ENCODE data around the gene HSF5.
"Not testable (repeated sequence)": the region's sequence is repeated elsewhere in the genome, so short reads cannot be mapped to it uniquely, and the experiment has no call there.

The HSF5 gene

DNA sequence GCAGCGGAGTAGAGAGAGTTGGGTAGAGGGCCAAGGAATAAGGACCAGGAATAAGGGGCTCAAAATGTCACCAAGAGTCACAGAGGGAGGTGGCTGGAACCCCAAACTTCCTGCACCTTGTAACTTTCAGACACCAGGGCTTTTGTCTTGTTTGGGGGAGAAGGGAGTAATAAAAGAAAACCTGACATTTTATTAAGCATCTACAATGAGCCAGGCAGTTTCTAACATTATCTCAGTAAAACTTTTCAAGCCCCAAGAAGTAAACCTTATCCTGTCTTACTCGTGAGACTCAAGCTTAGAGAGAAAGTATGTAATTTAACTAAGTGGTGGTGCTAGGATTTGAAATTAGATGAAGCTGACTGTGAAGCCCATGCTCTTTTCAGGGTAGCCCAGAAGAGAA lies 27.1 kb upstream of the HSF5 start:
- no peak for DNase-seq (ENCODE audit: low spot score)

DNA sequence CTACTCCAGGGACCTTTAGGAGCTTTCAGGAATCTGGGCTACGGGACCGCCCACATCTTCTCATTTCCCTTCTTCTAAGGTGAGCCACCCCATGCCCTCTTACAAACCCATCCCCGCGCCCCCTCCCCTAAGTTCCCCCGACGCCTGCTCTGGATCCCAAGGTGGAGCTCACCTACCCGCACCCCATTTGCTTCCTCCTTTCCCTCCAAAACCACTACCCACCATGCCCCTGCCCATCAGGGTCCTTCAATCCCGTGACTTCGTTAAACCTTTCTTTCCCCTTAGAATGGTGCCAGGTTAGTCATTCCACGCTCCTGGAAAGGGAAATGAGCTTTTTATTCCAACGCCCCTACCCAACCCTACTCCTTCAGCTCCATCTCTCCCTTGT lies 26.6 kb upstream of the HSF5 start:
- DNase-seq (ENCODE audit: low spot score) = no peak

DNA sequence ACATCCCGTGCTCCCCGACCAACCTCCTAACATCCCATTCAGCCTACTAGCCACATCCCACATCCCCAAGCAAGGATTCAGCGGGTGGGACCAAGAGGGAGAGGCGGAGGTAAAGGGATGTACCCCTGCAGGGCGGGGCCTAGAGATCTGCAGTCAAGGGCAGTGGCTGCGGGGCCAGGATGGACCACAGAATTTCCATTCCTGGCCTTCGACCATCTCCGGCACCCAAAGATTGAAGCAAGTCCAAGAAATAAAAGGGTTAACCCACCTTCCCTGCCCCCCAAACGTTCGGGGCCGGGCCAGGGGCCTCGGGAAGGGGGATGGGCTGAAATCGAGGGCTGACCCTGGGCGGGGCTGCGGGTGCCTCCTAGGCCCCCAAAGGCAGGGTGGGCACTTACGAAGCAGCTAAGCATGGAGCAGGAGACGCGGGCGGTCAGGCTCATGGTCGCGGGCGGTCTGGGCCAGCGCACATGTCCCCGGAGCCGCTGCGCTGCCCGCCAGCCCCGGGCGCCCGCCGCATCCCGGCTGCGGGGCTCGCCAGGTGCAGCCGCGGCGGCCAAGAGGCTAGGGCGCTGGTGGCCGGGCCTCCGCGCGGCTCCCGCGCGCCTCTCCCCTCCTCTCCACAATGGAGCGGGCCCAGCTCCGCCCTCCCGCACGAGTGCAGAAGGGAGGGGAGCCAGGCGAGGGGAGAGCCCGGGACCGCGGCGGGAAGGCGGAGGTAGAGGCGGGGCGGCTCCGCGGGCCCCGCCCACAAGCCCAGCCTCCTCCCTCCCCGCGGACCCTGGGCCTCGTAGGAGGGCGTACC lies 26.0 kb upstream of the HSF5 start, which contains the start of gene MTMR4:
Gene MTMR4 (minus strand): TSS at position 674 of the 805 bp plus-strand sequence. CDS start 231 bp downstream, at position 443.
- DNase-seq (ENCODE audit: low spot score) = peak; percentile 73

- DNase-seq (ENCODE audit: low spot score) = no peak
Measured at GRCh38 chr17:58513267-58513964, 25.2 kb upstream of the HSF5 start.

DNA sequence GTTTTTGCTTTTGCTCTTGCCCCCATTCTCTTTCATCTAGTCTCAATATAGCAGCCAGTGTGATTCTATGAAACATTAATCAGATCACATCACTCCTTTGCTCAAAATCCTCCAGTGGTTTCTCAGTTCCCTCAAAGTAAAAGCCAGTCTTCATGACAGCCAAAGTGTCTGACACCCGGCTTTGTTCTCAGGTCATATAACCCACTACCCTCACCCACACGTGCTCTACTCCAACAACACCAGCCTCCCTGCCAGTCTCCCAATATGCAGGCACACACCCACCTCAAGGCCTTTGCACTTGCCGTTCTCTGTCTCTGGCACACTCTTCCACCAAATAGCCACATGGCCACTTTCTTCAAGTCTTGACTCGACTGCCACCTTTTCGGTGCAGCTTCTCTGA lies 21.9 kb upstream of the HSF5 start:
- DNase-seq (ENCODE audit: low spot score) = no peak

GRCh38 chr17:58508341-58509067 lies 20.3 kb upstream of the HSF5 start:
- no peak for DNase-seq (ENCODE audit: low spot score)

GRCh38 chr17:58507123-58507634 lies 19.0 kb upstream of the HSF5 start:
- DNase-seq (ENCODE audit: low spot score) = no peak

DNA sequence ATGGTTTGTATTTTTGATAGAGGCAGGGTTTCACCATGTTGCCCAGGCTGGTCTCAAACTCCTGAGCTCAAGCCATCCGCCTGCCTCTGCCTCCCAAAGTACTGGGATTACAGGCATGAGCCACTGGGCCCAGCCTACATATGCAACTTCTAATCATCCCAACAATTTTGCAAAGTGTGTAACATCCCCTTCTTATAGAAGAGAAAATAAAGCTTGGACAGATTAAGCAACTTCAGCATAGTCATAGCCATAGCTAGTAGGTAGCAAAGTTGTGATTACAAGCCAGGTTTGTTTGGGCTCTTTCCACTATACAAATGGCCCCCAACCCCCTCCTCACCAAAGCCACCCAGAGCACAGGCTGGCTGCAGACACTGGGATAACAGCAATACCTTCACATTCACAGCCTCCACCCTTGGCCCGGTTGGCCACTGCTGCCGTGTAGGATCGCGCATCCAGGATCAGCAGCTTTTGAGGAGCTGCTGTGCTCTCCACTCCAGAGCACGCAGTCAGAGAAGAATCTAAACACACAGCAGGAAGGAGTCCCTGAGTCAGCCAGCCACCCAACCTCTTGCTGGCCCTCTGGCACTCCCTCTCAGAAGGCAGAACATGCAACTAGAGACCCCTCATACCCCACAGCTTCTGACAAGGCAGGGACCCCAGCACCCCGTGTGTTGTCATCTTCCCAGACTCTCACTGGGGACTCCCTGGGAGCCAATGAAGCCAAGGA lies 18.3 kb upstream of the HSF5 start:
- no peak for DNase-seq (ENCODE audit: low spot score)

DNA sequence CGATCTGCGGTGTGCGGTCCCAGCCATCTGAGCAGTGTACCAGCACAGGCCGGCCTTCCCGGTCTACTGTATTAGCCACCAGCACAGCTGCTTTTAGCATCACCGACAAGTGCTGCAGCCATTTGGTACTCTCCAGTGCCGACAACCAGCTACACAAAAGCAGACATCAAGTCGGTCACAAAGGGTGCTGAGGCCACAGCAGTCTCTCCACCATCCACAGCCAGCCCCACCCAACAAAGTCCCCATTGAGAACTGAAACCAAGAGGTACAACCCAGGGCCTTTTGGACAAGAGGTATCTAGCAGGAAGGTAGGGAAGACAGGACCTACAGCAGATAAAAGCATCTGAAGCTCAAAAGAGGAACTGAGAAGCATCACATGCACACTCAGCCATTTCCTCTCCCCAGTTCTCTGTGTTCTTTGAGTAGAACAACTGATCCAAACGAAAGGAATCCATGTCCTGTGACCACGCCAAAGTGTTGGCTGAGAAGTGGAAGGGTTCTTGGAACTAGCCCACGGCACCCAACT lies 16.7 kb upstream of the HSF5 start:
- DNase-seq (ENCODE audit: low spot score) = no peak

DNA sequence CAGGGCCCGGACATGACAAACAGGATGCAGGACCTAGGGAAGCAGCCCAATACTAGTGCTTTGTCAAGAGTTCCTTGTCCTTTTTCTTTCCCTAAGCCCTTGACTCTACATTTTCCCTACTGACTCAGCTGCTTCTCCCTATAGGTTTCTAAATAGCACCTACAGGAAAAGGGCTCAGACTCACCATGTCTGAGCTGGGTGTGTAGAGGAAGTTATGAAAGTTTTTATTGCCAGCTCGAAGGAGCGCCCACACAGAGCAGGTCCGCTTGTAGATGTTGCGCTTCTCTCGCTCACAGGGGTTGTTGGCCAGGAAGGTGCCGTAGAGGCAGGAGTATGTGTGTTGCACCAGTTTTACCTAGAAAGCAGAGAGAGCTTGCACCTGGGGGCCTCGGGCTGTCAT lies 15.7 kb upstream of the HSF5 start:
- DNase-seq (ENCODE audit: low spot score) = no peak

DNA sequence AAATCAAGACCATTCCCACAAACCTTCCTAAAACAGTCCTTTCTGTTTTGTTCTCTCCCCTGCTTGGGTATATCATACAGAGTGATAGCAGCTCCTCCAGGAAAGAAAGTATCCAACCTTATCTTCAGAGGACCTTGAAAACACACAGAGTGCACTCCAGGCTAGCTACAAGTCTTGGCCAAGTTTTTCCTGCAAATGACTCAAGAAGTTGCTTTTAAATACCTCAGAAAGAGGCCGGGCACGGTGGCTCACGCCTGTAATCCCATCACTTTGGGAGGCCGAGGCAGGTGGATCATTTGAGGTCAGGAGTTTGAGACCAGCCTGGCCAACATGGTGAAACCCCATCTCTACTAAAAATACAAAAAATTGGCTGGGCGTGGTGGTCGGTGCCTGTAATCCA lies 14.9 kb upstream of the HSF5 start:
- not testable (repeated sequence) for DNase-seq (ENCODE audit: low spot score)

GRCh38 chr17:58501451-58501850 lies 13.2 kb upstream of the HSF5 start:
- DNase-seq (ENCODE audit: low spot score) = no peak

DNA sequence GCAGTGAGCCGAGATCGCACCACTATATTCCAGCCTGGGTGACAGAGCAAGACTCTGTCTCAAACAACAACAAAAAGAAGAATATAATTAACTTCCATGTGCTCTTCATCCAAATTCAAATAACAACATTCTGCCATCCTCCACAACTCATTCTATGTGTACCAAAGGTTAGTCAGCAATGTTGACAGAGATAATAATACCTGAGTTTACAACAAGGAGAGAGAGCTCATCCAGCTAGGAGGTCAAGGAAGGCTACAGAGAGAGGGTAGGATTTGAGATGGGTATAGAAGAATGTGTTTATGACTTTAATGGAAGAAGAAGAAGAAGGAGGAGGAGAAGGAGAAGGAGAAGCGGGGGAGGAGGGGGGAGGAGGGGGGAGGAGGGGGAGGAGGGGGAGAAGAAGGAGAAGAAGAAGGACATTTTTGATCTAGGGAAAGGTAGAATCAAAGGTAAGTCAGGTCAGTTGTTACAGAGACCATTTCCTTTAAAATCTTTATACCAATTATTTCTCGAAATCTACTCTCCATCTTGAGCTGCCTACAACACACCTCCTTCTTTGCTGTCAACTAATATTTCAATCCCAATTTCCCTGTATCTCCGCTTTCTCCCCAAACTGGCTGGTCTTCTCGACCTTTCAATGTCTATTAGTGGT lies 10.1 kb upstream of the HSF5 start:
- no peak for DNase-seq (ENCODE audit: low spot score)

DNA sequence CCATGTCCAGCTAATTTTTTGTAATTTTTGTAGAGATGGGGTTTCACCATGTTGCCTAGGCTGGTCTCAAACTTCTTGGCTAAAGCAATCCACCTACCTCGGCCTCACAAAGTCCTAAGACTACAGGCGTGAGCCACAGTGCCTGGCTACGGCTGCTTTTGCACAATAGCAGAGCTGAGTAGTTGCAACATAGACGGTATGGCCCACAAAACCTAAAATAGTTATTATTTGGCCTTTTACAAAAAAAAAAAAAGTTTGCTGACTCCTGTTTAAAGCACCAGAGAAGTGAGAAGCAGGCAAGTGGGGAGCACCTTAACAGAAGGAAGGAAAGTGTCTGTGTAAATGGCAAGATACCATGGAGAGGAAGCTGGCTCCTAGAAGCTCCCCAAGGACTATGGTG lies 5.3 kb upstream of the HSF5 start:
- DNase-seq (ENCODE audit: low spot score) = no peak

DNA sequence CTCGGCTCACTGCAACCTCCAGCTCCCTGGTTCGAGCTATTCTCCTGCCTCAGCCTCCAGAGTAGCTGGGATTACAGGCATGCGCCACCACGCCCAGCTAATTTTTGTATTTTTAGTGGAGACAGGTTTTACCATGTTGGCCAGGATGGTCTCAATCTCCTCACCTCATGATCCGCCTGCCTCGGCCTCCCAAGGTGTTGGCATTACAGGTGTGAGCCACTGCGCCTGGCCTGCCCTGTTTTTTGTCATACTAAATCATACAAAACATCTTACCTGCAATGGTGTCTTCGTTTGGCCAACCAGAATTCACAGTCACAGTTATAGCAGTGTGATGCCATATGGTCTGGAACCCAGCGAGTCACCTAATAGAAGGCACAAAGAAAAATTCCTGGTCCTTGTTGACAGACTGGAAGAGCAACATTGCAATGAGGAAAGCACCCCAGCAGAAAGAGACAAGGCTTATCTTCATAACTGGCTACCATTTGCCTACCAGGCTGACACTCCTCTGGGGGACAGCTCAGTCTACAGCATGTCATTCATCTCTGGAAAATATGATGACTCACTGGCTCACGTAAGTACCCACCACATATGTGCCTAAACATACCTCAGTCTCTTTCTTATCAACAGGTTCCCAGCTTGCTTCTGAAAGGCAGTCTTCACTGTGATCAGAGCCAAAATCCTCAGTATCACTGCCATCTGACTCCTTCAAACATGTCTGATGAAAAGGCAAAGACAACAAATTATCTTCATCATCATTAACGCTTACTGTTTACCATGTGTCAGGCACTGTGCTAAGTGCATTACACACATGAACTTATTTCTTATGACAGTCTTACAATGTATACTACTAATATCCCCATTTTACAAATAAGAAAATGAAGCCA lies 4.3 kb upstream of the HSF5 start:
- DNase-seq (ENCODE audit: low spot score) = no peak

- no peak for DNase-seq (ENCODE audit: low spot score)
Measured at GRCh38 chr17:58491510-58492045, 3.4 kb upstream of the HSF5 start.

DNA sequence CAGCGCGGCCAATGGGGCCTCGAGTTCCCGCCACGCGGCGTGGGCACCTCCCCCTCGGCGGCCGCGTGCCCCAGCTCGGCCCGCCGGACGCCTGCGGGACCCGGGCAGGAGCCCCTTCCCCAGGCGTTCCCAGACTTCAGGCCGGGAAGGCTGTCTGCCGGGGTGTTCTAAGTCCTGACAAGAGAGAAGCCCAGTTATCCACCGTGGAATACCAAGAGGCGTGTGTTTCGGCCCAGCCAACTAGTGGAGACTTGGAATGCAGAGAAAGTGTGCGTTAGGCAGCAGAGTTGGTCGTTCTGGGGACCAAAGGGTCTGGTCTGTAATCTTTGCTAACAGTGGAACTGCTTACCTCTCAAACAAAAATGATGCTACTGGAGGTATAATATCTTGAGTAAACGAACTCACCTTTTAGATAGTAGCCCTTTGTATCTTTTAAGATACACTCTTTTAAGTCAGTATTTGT lies 251 bp upstream of the HSF5 start:
- no peak for DNase-seq (ENCODE audit: low spot score)

- DNase-seq (ENCODE audit: low spot score) = no peak
Measured at GRCh38 chr17:58484600-58484999, 3.6 kb downstream of the HSF5 start.

GRCh38 chr17:58481798-58482197 lies 6.4 kb downstream of the HSF5 start:
- not testable (repeated sequence) for DNase-seq (ENCODE audit: low spot score)

GRCh38 chr17:58480090-58480489 lies 8.1 kb downstream of the HSF5 start:
- no peak for DNase-seq (ENCODE audit: low spot score)
